HCT116 (cell line): ENCODE results near the gene C11orf68. TPM values are rescaled to one million over a fixed set of nuclear protein-coding genes. Genes with fewer than 3 reads are reported as not detected.
A peak's percentile ranks its signal among the peaks of the same experiment; 100 is the strongest.
"Not testable (repeated sequence)": the region's sequence is repeated elsewhere in the genome, so short reads cannot be mapped to it uniquely, and the experiment has no call there.

Experiments
- ATAC-seq: fragments of 200-7000 bp; cut with Tn5 transposase; 2 replicates; pipeline ENCODE4 v1.9.1; 2020; ENCODE audit warnings: mild to moderate bottlenecking, moderate library complexity
- BruUV-seq: library from RNA; stranded (reverse); fragments of 400-500 nt; replicated peaks from 2 replicates; lab custom pipeline; 2021; lab: Mats Ljungman, UMichigan
- CTCF ChIA-PET: fragments of 300-600 bp; sonication (Branson Sonifier 250); formaldehyde crosslinking; loops from one replicate; lab custom pipeline; 2021; ENCODE audit warnings: antibody characterized with exemption; lab: Charles Lee
- POLR2A ChIA-PET: fragments of 300-600, 350-600 bp; sonication (Branson Sonifier 250); formaldehyde crosslinking; loops from one replicate; lab custom pipeline; 2021; ENCODE audit warnings: antibody characterized with exemption; lab: Charles Lee
- RAD21 ChIA-PET, 2 experiments: fragments of 300-600 bp; sonication (Branson Sonifier 250); formaldehyde crosslinking; loops; one replicate each; lab custom pipeline; 2023; ENCODE audit warnings: low total read pairs in 2 of 2; ENCODE audit not compliant: uncharacterized antibody in 2 of 2, unreplicated experiment in 2 of 2, low non-redundant PET in 1 of 2; lab: Charles Lee
- DNase-seq: peaks from one replicate; pipeline ENCODE4 v3.0.0-alpha.2; 2010; ENCODE audit warnings: low read depth, low spot score
- H2AFZ ChIP-seq: fragments of 200-600 bp; shearing (Covaris generic), sonication (generic); 2 replicates; pipeline ENCODE4 v1.6.1; 2017; ENCODE audit warnings: low read depth, mixed run types, mixed read lengths, antibody characterized with exemption, low read length; ENCODE audit not compliant: poor library complexity, severe bottlenecking
- H3K27ac ChIP-seq: 2 replicates; pipeline ENCODE4 v1.5.1; 2012; ENCODE audit warnings: low read depth, low read length
- H3K27me3 ChIP-seq: fragments of 200-600 bp; sonication (generic); 2 replicates; pipeline ENCODE4 v1.6.1; 2016; ENCODE audit warnings: mixed run types, low read length, mixed read lengths; ENCODE audit not compliant: insufficient read depth
- H3K36me3 ChIP-seq, 2 experiments: fragments of 200-500 bp in 1 of 2; fragments of 200-600 bp in 1 of 2; sonication (Bioruptor generic) in 1 of 2; sonication (generic) in 1 of 2; 2 replicates each; pipeline versions ENCODE4 v1.5.1 to v1.6.1; 2014 to 2016; ENCODE audit warnings: low read length in 2 of 2, inconsistent platforms in 1 of 2, mixed read lengths in 1 of 2, mixed run types in 1 of 2; ENCODE audit not compliant: insufficient read depth in 2 of 2, control insufficient read depth in 1 of 2
- H3K4me1 ChIP-seq, 2 experiments: fragments of 200-600 bp in 1 of 2; sonication (generic) in 1 of 2; 2 replicates each; pipeline versions ENCODE4 v1.5.1 to v1.6.1; 2012 to 2017; ENCODE audit warnings: low read length in 2 of 2, inconsistent platforms in 1 of 2, mild to moderate bottlenecking in 1 of 2, mixed read lengths in 1 of 2, mixed run types in 1 of 2, moderate library complexity in 1 of 2; ENCODE audit not compliant: insufficient read depth in 2 of 2, control insufficient read depth in 1 of 2
- H3K4me2 ChIP-seq: fragments of 200-600 bp; sonication (generic); 2 replicates; pipeline ENCODE4 v1.6.1; 2017; ENCODE audit warnings: mixed run types, low read length, mixed read lengths
- H3K4me3 ChIP-seq, 2 experiments: fragments of 200-600 bp in 1 of 2; sonication (generic) in 1 of 2; replicated peaks in 1 of 2; 2 replicates each; pipeline ENCODE4 v1.5.1; 2011 to 2016; ENCODE audit warnings: low read length in 2 of 2, control low read depth in 1 of 2, low read depth in 1 of 2, mild to moderate bottlenecking in 1 of 2, mixed read lengths in 1 of 2, mixed run types in 1 of 2
- H3K79me2 ChIP-seq: fragments of 200-600 bp; sonication (generic); 2 replicates; pipeline ENCODE4 v1.6.1; 2017; ENCODE audit warnings: mild to moderate bottlenecking, mixed run types, low read length, moderate library complexity, mixed read lengths; ENCODE audit not compliant: insufficient read depth
- H3K9ac ChIP-seq: fragments of 200-600 bp; sonication (generic); 2 replicates; pipeline ENCODE4 v1.6.1; 2016; ENCODE audit warnings: low read length, mixed read lengths
- H3K9me2 ChIP-seq: fragments of 200-600 bp; sonication (generic), shearing (Covaris generic); 2 replicates; pipeline ENCODE4 v1.6.1; 2017; ENCODE audit warnings: mixed run types, mild to moderate bottlenecking, moderate library complexity; ENCODE audit not compliant: insufficient read depth
- H3K9me3 ChIP-seq, 2 experiments: fragments of 200-500 bp in 1 of 2; fragments of 200-600 bp in 1 of 2; sonication (Bioruptor generic) in 1 of 2; sonication (generic) in 1 of 2; 2 replicates each; pipeline ENCODE4 v1.6.1; 2014 to 2017; ENCODE audit warnings: low read length in 2 of 2, mixed read lengths in 2 of 2, inconsistent platforms in 1 of 2, low read depth in 1 of 2, mild to moderate bottlenecking in 1 of 2, mixed run types in 1 of 2, moderate library complexity in 1 of 2; ENCODE audit not compliant: control insufficient read depth in 1 of 2, insufficient read depth in 1 of 2
- H4K20me1 ChIP-seq: fragments of 200-600 bp; sonication (generic), shearing (Covaris generic); 2 replicates; pipeline ENCODE4 v1.6.1; 2017; ENCODE audit warnings: mixed run types, mild to moderate bottlenecking, moderate library complexity; ENCODE audit not compliant: insufficient read depth
- intact Hi-C: fragments of 100-400 bp; cut with micrococcal nuclease; formaldehyde crosslinking; loops from 2 replicates; pipeline ENCODE4 v1.10.0; 2022
- total RNA-seq: library from RNA; stranded (reverse); gene quantifications from one replicate; pipeline ENCODE4 v1.2.1, GENCODE V29; 2021; ENCODE audit not compliant: unreplicated experiment
- TF ChIP-seq, protein P1 (sequence below): IDR thresholded peaks from 2 replicates; pipeline ENCODE4 v1.6.1; 2011; ENCODE audit warnings: mild to moderate bottlenecking, low read length, moderate library complexity; ENCODE audit not compliant: insufficient replicate concordance; ENCODE audit errors: extremely low read depth

C11orf68 gene
- total RNA-seq, 1 experiment from 2014 or later = 49.8 TPM

DNA sequence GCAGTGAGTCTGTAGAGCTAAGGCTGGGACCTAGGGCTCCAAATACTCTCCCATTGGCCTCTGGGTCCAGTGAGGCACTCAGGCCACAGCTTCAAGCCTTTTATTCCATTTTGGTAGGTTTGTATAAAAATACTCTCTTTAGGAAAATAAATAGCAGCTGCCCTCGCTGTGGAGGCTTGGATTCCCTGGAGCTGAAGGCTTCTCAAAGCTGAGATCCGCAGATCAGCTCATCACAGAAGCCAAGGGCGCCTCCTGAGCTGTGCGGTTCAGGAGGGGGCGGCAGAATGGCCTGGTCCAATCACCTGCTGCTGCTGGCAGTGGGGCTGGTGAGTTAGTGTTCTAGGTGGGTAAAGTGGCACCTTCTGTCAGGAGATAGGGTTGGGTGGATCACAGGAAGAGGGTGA is 26.7 kb downstream of the C11orf68 start:
- intact Hi-C loops = not testable (repeated sequence)

More for the DNA sequence above, 26.7 kb downstream of the C11orf68 start:
- not testable (repeated sequence) for H2AFZ ChIP-seq, H3K9me2 ChIP-seq, H3K9me3 ChIP-seq, BruUV-seq, DNase-seq, H3K27me3 ChIP-seq
- peaks cover 66% of the 10 kb centered on the region for H3K79me2 ChIP-seq
- H3K9ac ChIP-seq = peak overlapping the region; percentile 87
- peaks cover 11 to 87% of the 10 kb centered on the region in 2 experiments for H3K4me1 ChIP-seq
- H4K20me1 ChIP-seq = peaks cover 25% of the 10 kb centered on the region; the same call in 1 of the 2 replicates
- RAD21 ChIA-PET = interaction anchor here (1.1 to 1.2 kb wide), 2 partner anchors 23 to 24 kb away, joined by 3 read pairs; no protein-coding TSS in a partner anchor
- H3K4me2 ChIP-seq = peak overlapping the region; percentile 98
- POLR2A ChIA-PET = interaction anchor here (1.2 to 8.5 kb wide), 10 partner anchors 10 to 171 kb away, joined by 3 to 124 read pairs (median 19); partner anchors contain the start of genes AP5B1, CFL1, FOSL1 and MUS81
- TF ChIP-seq, protein P1, sequence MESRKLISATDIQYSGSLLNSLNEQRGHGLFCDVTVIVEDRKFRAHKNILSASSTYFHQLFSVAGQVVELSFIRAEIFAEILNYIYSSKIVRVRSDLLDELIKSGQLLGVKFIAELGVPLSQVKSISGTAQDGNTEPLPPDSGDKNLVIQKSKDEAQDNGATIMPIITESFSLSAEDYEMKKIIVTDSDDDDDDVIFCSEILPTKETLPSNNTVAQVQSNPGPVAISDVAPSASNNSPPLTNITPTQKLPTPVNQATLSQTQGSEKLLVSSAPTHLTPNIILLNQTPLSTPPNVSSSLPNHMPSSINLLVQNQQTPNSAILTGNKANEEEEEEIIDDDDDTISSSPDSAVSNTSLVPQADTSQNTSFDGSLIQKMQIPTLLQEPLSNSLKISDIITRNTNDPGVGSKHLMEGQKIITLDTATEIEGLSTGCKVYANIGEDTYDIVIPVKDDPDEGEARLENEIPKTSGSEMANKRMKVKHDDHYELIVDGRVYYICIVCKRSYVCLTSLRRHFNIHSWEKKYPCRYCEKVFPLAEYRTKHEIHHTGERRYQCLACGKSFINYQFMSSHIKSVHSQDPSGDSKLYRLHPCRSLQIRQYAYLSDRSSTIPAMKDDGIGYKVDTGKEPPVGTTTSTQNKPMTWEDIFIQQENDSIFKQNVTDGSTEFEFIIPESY = peak; percentile 22
- ATAC-seq = peak; percentile 4
- H3K27ac ChIP-seq = peak overlapping the region; percentile 97
- CTCF ChIA-PET = interaction anchor here (0.8 to 6.5 kb wide), 8 partner anchors 8 to 331 kb away, joined by 3 to 82 read pairs (median 4); partner anchors contain the start of genes CFL1, FOSL1 and MUS81
- peaks cover 10 to 34% of the 10 kb centered on the region in 2 experiments; a peak in 3 of 4 replicates for H3K36me3 ChIP-seq
- peak overlapping the region; percentile 53 to 92 for H3K4me3 ChIP-seq
